VCaP (cell line): ENCODE data around the gene KCNJ2.
A peak's percentile ranks its signal among the peaks of the same experiment; 100 is the strongest.

ENCODE experiments used
- H3K27ac ChIP-seq: fragments of 450-650 bp; 2 replicates; pipeline ENCODE4 v1.5.1; 2017
- TF ChIP-seq, protein P1 (sequence below): fragments of 450-650 bp; conservative IDR thresholded peaks from 2 replicates; pipeline ENCODE4 v1.5.1; 2017; ENCODE audit warnings: mild to moderate bottlenecking, moderate library complexity

KCNJ2 gene

DNA sequence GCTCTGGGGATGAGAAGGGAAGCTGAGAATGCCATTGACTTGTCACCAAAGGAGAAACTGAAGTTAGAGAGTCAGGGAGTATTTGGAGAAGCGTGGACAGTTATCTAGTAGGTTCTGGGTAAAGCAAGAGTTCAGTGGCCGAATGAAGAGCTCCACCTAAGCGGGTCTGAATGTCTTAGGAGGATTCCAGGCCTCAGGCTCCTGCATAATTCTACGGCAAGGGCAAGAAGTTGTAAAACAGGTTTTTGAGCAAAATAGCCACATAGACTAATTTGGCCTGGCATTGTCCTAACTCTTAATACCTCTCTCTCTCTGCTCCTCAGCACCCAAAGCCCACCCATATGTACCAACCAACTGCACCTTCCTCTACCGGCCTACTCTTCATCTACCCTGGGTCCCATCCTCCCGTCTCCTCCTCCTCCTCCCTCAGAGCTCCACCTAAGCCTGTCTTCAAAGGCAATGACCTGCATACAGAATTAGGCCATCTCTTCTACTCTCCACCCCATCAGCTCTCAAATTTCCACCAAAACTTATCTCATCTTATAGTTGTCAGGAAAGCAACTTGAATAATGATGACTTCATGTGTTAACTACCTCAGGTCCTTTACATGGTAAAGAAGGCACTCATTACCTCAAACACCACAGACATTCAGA, 42.0 kb upstream of the KCNJ2 start:
- TF ChIP-seq, protein P1, sequence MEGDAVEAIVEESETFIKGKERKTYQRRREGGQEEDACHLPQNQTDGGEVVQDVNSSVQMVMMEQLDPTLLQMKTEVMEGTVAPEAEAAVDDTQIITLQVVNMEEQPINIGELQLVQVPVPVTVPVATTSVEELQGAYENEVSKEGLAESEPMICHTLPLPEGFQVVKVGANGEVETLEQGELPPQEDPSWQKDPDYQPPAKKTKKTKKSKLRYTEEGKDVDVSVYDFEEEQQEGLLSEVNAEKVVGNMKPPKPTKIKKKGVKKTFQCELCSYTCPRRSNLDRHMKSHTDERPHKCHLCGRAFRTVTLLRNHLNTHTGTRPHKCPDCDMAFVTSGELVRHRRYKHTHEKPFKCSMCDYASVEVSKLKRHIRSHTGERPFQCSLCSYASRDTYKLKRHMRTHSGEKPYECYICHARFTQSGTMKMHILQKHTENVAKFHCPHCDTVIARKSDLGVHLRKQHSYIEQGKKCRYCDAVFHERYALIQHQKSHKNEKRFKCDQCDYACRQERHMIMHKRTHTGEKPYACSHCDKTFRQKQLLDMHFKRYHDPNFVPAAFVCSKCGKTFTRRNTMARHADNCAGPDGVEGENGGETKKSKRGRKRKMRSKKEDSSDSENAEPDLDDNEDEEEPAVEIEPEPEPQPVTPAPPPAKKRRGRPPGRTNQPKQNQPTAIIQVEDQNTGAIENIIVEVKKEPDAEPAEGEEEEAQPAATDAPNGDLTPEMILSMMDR, result no peak
- peak overlapping the region; percentile 22; the same call in 1 of the 2 replicates for H3K27ac ChIP-seq

DNA sequence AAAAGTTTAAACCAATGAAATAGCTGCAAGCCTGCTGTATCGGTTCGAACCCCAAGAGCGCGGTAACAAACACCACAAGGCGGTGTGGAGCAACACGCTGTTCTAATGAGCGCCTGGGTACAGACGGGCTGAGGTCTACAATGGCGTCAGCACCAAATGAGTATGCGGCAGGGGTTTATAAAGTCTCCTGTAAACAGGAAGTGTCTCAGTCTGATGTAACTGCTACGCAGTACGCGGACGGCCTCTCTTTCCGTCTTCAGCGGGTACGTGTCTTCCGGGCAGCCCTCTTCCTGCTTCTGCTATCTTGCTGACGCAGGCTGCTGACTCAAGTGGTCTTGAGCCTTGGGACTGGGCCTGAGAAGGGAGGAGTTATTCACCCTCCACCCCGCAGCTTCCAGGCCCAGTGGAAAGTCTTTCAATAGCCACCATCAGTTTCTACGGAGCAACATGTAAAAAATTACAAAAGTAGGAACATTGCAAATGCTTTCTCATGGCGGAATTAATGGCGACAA, 40.5 kb upstream of the KCNJ2 start:
- TF ChIP-seq, protein P1, result no peak

DNA sequence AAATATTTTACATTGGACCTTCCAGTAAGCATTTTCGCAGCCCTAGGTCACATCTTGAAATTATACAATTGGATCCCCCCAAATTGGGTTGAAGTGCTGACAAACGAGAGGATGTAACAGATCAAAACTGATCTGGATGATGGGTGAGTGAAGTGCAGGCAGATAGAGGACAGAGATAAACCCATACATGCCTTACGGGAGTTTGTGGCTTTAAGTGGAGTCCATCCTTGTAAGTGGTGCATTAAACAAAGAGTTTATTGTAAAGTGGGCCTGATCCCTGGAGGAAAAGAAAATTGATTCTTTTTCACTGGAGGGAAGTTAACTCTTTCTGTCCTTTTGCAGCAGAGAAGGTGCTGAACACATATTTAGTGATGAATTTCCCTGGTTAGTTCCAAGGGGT, 39.0 kb upstream of the KCNJ2 start:
- TF ChIP-seq, protein P1, result no peak
- H3K27ac ChIP-seq, result no peak overlapping the region

More for the DNA sequence above, 40.5 kb upstream of the KCNJ2 start:
- no peak overlapping the region for H3K27ac ChIP-seq

DNA sequence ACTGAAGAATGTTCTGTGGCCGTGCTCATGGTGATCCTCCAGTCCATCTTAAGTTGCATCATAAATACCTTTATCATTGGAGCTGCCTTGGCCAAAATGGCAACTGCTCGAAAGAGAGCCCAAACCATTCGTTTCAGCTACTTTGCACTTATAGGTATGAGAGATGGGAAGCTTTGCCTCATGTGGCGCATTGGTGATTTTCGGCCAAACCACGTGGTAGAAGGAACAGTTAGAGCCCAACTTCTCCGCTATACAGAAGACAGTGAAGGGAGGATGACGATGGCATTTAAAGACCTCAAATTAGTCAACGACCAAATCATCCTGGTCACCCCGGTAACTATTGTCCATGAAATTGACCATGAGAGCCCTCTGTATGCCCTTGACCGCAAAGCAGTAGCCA, 36.8 kb upstream of the KCNJ2 start:
- TF ChIP-seq, protein P1, result no peak
- no peak overlapping the region for H3K27ac ChIP-seq

DNA sequence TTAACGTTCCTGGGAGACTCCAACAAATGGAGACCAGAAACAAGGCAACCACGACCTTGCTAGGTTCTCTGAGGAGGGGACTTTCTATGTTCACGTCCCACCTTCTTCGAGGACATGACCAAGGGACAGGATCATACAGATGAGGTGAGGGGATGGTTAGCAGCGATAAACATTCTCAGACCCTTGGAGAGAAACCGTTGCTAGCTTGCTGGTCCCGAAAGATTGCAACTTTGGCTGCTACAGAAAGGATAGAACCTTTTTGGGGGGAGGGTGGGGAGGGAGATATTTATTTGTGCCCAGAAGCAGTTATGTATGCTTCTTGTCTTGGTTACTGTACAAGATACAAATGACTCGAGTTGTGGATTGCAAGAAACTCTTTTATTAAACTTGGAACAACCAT, 35.3 kb upstream of the KCNJ2 start:
- TF ChIP-seq, protein P1, result no peak
- peak overlapping the region; percentile 63 for H3K27ac ChIP-seq

DNA sequence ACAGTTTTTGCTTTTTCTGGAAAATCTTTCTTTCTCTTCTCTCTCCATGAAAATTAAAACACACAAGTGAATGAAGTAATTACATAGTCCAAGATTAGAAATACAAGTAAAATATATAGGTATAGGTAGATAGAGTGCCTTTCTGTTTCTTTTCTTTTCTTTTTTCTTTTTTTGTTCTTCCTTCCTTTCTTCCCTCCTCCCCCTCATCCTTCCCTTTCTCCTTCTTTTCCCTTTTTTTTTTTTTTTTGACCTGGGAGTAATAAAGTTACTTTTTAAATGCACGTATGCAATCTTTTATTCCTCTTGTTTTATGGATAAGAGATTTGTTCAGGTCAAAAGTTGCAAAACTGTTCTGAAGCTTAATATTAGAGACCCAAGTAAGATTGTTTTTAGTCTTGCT, 34.6 kb upstream of the KCNJ2 start:
- peak overlapping the region; percentile 63 for H3K27ac ChIP-seq
- TF ChIP-seq, protein P1, result no peak

DNA sequence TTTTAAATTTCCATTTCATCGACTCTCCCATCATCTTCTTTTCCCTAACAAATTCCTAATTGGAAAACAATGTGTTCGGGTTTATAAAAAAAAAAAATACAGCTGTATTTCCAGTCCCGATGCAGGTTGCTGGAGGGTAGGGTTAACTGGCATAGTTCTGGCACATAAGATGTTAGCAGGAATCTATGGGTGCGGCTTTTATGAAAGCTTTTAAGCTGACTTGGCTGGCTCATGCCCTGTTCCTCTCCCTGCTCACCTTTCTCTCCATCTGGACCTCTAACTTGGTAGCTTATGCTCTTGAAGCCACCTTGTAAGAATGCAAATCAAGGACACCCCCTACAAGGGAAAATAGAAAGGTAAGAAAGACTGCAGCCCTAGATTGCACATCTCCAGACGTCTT, 33.2 kb upstream of the KCNJ2 start:
- peak overlapping the region; percentile 63 for H3K27ac ChIP-seq
- TF ChIP-seq, protein P1, result no peak
